NCI-H128 (cell line): Measurements from ENCODE around the gene NSD2.
"Not testable (repeated sequence)": the region's sequence is repeated elsewhere in the genome, so short reads cannot be mapped to it uniquely, and the experiment has no call there.

Experiments used
- DNase-seq: peaks from one replicate; lab custom pipeline; 2025; ENCODE audit not compliant: unreplicated experiment; lab: John Stamatoyannopoulos, UW

The NSD2 gene

GRCh38 chr4:1898007-1898406 is 26.8 kb downstream of the NSD2 start:
- no peak for DNase-seq

- DNase-seq = no peak
These were observed 27.5 kb downstream of the NSD2 start for GRCh38 chr4:1898681-1899080.

GRCh38 chr4:1899149-1900086 is 28.2 kb downstream of the NSD2 start:
- DNase-seq = peak; percentile 0

GRCh38 chr4:1900087-1900433 is 28.9 kb downstream of the NSD2 start:
- no peak for DNase-seq

GRCh38 chr4:1900624-1901023 is 29.4 kb downstream of the NSD2 start:
- DNase-seq = no peak

- no peak for DNase-seq
These were observed 29.9 kb downstream of the NSD2 start for GRCh38 chr4:1901127-1901526.

- no peak for DNase-seq
These were observed 31.1 kb downstream of the NSD2 start for GRCh38 chr4:1902243-1902642.

GRCh38 chr4:1903035-1903434 is 31.8 kb downstream of the NSD2 start:
- DNase-seq = no peak

- no peak for DNase-seq
These were observed 32.8 kb downstream of the NSD2 start for GRCh38 chr4:1904042-1904441.

- DNase-seq = no peak
These were observed 36.8 kb downstream of the NSD2 start for GRCh38 chr4:1907848-1908525.

GRCh38 chr4:1909696-1910095 is 38.5 kb downstream of the NSD2 start:
- DNase-seq = not testable (repeated sequence)

GRCh38 chr4:1910643-1911042 is 39.5 kb downstream of the NSD2 start:
- DNase-seq = no peak

GRCh38 chr4:1911316-1911715 is 40.1 kb downstream of the NSD2 start:
- DNase-seq = not testable (repeated sequence)

- DNase-seq = no peak
These were observed 51.6 kb downstream of the NSD2 start for GRCh38 chr4:1922821-1923220.

- DNase-seq = no peak
These were observed 56.5 kb downstream of the NSD2 start for GRCh38 chr4:1927675-1928074.

GRCh38 chr4:1928356-1929239 is 57.4 kb downstream of the NSD2 start:
- no peak for DNase-seq

- DNase-seq = no peak
These were observed 61.5 kb downstream of the NSD2 start for GRCh38 chr4:1932736-1933135.

GRCh38 chr4:1933700-1934099 is 62.5 kb downstream of the NSD2 start:
- DNase-seq = no peak

- no peak for DNase-seq
These were observed 66.4 kb downstream of the NSD2 start for GRCh38 chr4:1937550-1937949.

- DNase-seq = no peak
These were observed 66.8 kb downstream of the NSD2 start for GRCh38 chr4:1938027-1938426.
